Ishikawa (cell line): ENCODE data around the gene IQGAP1.

Source experiments
- CREB1 ChIP-seq: IDR thresholded peaks from 2 replicates; pipeline ENCODE4 v1.6.1; 2012; ENCODE audit warnings: low read depth
- EGR1 ChIP-seq: IDR thresholded peaks from 2 replicates; pipeline ENCODE4 v1.6.1; 2012
- FOXM1 ChIP-seq: IDR thresholded peaks from 2 replicates; pipeline ENCODE4 v1.6.1; 2012; ENCODE audit warnings: low read depth, borderline replicate concordance
- RAD21 ChIP-seq: IDR thresholded peaks from 2 replicates; pipeline ENCODE4 v1.6.1; 2012; ENCODE audit warnings: low read depth
- TAF1 ChIP-seq: IDR thresholded peaks from 2 replicates; pipeline ENCODE4 v1.6.1; 2012; ENCODE audit warnings: low read depth, mild to moderate bottlenecking
- TF ChIP-seq, protein P1 (sequence below): IDR thresholded peaks from 2 replicates; pipeline ENCODE4 v1.6.1; 2012
- TF ChIP-seq, protein P2 (sequence below): IDR thresholded peaks from 2 replicates; pipeline ENCODE4 v1.6.1; 2012; ENCODE audit warnings: low read depth, mild to moderate bottlenecking

DNA sequence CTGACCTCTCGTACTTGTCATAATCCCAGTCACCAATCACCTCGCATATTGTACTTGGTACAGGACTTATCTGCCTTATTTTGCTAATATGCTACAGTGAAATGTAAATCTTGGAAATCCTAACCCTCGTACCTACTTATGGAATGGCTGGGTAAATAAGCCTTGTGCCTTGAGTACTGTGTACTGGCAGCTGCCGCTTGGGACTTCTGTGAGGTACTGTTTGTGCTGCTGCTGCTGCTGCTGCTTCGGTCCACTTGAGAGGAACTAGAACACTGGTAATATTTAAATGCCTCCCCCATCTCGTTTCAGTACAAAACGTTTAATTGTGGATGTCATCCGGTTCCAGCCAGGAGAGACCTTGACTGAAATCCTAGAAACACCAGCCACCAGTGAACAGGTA is 99.1 kb downstream of the IQGAP1 start:
- TF ChIP-seq RAD21 = no peak
- TF ChIP-seq EGR1 = no peak
- TF ChIP-seq TAF1 = no peak
- TF ChIP-seq CREB1 = no peak
- TF ChIP-seq, protein P1, sequence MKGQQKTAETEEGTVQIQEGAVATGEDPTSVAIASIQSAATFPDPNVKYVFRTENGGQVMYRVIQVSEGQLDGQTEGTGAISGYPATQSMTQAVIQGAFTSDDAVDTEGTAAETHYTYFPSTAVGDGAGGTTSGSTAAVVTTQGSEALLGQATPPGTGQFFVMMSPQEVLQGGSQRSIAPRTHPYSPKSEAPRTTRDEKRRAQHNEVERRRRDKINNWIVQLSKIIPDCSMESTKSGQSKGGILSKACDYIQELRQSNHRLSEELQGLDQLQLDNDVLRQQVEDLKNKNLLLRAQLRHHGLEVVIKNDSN = no peak
- TF ChIP-seq, protein P2, sequence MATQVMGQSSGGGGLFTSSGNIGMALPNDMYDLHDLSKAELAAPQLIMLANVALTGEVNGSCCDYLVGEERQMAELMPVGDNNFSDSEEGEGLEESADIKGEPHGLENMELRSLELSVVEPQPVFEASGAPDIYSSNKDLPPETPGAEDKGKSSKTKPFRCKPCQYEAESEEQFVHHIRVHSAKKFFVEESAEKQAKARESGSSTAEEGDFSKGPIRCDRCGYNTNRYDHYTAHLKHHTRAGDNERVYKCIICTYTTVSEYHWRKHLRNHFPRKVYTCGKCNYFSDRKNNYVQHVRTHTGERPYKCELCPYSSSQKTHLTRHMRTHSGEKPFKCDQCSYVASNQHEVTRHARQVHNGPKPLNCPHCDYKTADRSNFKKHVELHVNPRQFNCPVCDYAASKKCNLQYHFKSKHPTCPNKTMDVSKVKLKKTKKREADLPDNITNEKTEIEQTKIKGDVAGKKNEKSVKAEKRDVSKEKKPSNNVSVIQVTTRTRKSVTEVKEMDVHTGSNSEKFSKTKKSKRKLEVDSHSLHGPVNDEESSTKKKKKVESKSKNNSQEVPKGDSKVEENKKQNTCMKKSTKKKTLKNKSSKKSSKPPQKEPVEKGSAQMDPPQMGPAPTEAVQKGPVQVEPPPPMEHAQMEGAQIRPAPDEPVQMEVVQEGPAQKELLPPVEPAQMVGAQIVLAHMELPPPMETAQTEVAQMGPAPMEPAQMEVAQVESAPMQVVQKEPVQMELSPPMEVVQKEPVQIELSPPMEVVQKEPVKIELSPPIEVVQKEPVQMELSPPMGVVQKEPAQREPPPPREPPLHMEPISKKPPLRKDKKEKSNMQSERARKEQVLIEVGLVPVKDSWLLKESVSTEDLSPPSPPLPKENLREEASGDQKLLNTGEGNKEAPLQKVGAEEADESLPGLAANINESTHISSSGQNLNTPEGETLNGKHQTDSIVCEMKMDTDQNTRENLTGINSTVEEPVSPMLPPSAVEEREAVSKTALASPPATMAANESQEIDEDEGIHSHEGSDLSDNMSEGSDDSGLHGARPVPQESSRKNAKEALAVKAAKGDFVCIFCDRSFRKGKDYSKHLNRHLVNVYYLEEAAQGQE = no peak
- no peak for TF ChIP-seq FOXM1
